ENCODE results near the gene TOB1.

DNA sequence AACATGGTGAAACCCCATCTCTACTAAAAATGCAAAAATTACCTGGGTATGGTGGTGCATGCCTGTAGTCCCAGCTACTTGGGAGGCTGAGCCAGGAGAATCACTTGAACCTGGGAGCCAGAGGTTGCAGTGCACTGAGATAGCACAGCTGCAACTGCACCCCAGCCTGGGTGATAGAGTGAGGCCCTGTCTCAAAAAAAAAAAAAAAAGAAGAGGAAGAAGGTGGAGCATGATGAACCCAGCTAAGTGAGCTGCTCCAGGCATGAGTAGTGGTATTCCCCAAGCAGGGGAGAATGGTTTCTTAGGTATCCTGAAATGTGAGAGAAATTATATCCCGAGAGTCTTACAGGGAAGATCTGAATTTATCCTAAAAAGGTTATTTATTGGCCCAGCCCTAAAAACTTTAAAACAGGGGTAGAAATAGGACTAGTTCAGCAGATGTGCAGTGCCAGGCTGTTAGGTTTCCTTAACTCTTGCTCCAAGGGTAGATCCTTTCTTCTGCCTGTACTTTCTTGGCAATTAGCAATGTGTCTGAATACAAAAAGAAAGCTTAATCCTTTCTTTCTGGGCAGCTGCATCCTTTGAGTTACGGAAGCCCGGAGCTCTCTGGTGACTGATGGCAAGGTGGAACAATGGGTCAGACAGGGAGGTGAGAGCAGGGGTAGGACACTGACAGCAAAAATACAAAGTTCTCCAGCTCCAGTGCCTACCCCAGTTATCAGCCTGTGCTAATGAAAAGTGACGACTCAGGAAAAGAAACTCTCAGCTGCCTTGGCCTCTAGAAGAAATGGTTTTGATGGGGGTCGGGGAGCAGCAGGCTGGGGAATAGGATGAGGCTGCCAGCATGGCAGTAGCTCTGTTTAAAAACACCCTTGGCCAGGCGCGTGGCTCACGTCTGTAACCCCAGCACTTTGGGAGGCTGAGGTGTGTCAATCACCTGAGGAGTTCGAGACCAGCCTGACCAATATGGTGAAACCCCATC is 36.5 kb upstream of the TOB1 start:
- no peak for TF ChIP-seq CEBPB (IDR thresholded peaks at IDR 0.05; ENCODE audit: low read depth)
- no peak for TF ChIP-seq ZNF274 (IDR thresholded peaks at IDR 0.05; ENCODE audit: low read depth, low read length)
- no peak for TF ChIP-seq POLR2A (IDR thresholded peaks at IDR 0.05; ENCODE audit: borderline replicate concordance, extremely low read depth, insufficient read depth, insufficient read length)
- TF ChIP-seq, protein P1, sequence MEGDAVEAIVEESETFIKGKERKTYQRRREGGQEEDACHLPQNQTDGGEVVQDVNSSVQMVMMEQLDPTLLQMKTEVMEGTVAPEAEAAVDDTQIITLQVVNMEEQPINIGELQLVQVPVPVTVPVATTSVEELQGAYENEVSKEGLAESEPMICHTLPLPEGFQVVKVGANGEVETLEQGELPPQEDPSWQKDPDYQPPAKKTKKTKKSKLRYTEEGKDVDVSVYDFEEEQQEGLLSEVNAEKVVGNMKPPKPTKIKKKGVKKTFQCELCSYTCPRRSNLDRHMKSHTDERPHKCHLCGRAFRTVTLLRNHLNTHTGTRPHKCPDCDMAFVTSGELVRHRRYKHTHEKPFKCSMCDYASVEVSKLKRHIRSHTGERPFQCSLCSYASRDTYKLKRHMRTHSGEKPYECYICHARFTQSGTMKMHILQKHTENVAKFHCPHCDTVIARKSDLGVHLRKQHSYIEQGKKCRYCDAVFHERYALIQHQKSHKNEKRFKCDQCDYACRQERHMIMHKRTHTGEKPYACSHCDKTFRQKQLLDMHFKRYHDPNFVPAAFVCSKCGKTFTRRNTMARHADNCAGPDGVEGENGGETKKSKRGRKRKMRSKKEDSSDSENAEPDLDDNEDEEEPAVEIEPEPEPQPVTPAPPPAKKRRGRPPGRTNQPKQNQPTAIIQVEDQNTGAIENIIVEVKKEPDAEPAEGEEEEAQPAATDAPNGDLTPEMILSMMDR (IDR thresholded peaks at IDR 0.05 in 2 of 3, conservative IDR thresholded peaks at IDR 0.05 in 1 of 3; ENCODE audit: borderline replicate concordance in 1 of 3, insufficient read depth in 1 of 3, low read depth in 2 of 3, low read length in 2 of 3), result no peak
- no peak for TF ChIP-seq EZH2 (IDR thresholded peaks at IDR 0.05)
- no peak for TF ChIP-seq CBX3 (IDR thresholded peaks at IDR 0.05; ENCODE audit: low read depth)
- TF ChIP-seq, protein P2, sequence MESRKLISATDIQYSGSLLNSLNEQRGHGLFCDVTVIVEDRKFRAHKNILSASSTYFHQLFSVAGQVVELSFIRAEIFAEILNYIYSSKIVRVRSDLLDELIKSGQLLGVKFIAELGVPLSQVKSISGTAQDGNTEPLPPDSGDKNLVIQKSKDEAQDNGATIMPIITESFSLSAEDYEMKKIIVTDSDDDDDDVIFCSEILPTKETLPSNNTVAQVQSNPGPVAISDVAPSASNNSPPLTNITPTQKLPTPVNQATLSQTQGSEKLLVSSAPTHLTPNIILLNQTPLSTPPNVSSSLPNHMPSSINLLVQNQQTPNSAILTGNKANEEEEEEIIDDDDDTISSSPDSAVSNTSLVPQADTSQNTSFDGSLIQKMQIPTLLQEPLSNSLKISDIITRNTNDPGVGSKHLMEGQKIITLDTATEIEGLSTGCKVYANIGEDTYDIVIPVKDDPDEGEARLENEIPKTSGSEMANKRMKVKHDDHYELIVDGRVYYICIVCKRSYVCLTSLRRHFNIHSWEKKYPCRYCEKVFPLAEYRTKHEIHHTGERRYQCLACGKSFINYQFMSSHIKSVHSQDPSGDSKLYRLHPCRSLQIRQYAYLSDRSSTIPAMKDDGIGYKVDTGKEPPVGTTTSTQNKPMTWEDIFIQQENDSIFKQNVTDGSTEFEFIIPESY (IDR thresholded peaks at IDR 0.05; ENCODE audit: extremely low read depth, insufficient replicate concordance, low read length), result no peak
- TF ChIP-seq TCF7L2 (IDR thresholded peaks at IDR 0.05; ENCODE audit: borderline replicate concordance, extremely low read depth, insufficient read depth, insufficient read length), result no peak
- no peak for TF ChIP-seq POLR2AphosphoS5 (IDR thresholded peaks at IDR 0.05; ENCODE audit: low read depth, low read length)
- TF ChIP-seq SIN3A (IDR thresholded peaks at IDR 0.05; ENCODE audit: low read depth), result no peak
- TF ChIP-seq YY1 (IDR thresholded peaks at IDR 0.05; ENCODE audit: extremely low read depth, insufficient replicate concordance, low read depth, low read length), result no peak
- TF ChIP-seq, protein P3, sequence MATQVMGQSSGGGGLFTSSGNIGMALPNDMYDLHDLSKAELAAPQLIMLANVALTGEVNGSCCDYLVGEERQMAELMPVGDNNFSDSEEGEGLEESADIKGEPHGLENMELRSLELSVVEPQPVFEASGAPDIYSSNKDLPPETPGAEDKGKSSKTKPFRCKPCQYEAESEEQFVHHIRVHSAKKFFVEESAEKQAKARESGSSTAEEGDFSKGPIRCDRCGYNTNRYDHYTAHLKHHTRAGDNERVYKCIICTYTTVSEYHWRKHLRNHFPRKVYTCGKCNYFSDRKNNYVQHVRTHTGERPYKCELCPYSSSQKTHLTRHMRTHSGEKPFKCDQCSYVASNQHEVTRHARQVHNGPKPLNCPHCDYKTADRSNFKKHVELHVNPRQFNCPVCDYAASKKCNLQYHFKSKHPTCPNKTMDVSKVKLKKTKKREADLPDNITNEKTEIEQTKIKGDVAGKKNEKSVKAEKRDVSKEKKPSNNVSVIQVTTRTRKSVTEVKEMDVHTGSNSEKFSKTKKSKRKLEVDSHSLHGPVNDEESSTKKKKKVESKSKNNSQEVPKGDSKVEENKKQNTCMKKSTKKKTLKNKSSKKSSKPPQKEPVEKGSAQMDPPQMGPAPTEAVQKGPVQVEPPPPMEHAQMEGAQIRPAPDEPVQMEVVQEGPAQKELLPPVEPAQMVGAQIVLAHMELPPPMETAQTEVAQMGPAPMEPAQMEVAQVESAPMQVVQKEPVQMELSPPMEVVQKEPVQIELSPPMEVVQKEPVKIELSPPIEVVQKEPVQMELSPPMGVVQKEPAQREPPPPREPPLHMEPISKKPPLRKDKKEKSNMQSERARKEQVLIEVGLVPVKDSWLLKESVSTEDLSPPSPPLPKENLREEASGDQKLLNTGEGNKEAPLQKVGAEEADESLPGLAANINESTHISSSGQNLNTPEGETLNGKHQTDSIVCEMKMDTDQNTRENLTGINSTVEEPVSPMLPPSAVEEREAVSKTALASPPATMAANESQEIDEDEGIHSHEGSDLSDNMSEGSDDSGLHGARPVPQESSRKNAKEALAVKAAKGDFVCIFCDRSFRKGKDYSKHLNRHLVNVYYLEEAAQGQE (IDR thresholded peaks at IDR 0.05; ENCODE audit: low read depth), result no peak
